ENCODE results near the gene MGAT3. TPM values are rescaled to one million over a fixed set of nuclear protein-coding genes. Genes with fewer than 3 reads are reported as not detected.

Gene MGAT3
- total RNA-seq, result 10 to 100 TPM; 11.4 to 13.1 TPM

GRCh38 chr22:39456522-39457197, at the start of gene MGAT3:
Gene MGAT3 (plus strand): TSS chr22:39457012. CDS start chr22:39487348, 30,336 bp downstream.

GRCh38 chr22:39502109-39502788, 45.4 kb downstream of the MGAT3 start, which contains the start of gene MIEF1:
Gene MIEF1 (plus strand): TSS chr22:39502290. CDS start chr22:39511295, 9,005 bp downstream.

GRCh38 chr22:39520226-39521105, 63.7 kb downstream of the MGAT3 start, which contains the start of gene ATF4:
Gene ATF4 (plus strand): TSS chr22:39520562. CDS start chr22:39521446, 884 bp downstream.

GRCh38 chr22:39532215-39533073, 75.6 kb downstream of the MGAT3 start, which contains the start of gene RPS19BP1:
Gene RPS19BP1 (minus strand): TSS chr22:39532748. CDS start chr22:39532738, 10 bp downstream.

Other genes with a start within 250 kb of the MGAT3 start
- 1 to 10 TPM; 1.4 to 2.4 TPM for gene PDGFB, start 212.0 kb upstream of the MGAT3 start, total RNA-seq
- gene RPL3, start 137.4 kb upstream of the MGAT3 start, total RNA-seq, result 1,000 to 10,000 TPM; 2,543 to 2,590 TPM
- gene SYNGR1, start 107.0 kb upstream of the MGAT3 start, total RNA-seq, result under 1 TPM; 0.31 to 0.50 TPM
- 10 to 100 TPM; 43.0 to 49.9 TPM for gene TAB1, start 57.2 kb upstream of the MGAT3 start, total RNA-seq
- 10 to 100 TPM; 32.1 to 33.2 TPM for gene MIEF1, start 45.3 kb downstream of the MGAT3 start, total RNA-seq
- 100 to 1,000 TPM; 351 to 354 TPM for gene ATF4, start 63.5 kb downstream of the MGAT3 start, total RNA-seq
- 10 to 100 TPM; 59.4 to 60.9 TPM for gene RPS19BP1, start 75.7 kb downstream of the MGAT3 start, total RNA-seq
- gene CACNA1I, start 113.7 kb downstream of the MGAT3 start, total RNA-seq, result 1 to 10 TPM; 9.6 to 9.9 TPM

Data from activated naive CD4-positive, alpha-beta T cell treated with anti-CD3 and anti-CD28 coated beads, Interleukin-2, amount 10 ng/mL, durations not matched to agents 5 hours and 36 hours (primary cell).